ENCODE measurements around the gene ADCY5. TPM values are rescaled to one million over a fixed set of nuclear protein-coding genes. Genes with fewer than 3 reads are reported as not detected.

The ADCY5 gene
- total and polyA plus RNA-seq, 10 donors, result 1.7 to 20.6 (median 11.7) TPM

DNA sequence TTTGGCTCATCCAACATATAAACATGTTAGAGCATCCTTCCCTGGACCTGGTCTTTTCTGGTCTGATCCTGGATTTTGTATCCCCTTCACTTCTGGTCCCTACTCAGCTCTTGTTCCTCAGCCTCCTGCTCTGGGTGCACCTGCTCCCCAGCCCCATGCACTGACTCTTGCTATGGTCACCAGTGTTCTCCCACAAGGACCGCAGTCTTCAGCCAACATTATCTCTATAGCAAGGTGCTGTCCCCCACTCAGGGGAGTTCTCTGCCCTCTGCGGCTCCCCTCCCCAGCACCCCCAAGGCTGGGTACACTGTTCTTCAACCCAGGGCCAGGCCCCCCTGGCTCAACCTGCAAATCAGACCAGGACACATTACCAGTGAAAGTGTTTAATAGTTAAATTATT lies 167.0 kb downstream of the ADCY5 start:
- Histone ChIP-seq H3K4me3 (no peak overlapping the region), H3K27ac (no peak overlapping the region), H3K36me3 (peaks cover 0 to 48% (median 0%) of the 10 kb centered on the region in 6 donors), H3K9me3 (no peaks in the 10 kb centered on the region), H3K27me3 (replicated peaks in 1 of 7) (no peaks in the 10 kb centered on the region), H3K4me1 (peaks cover 0 to 4% (median 0%) of the 10 kb centered on the region in 6 donors)
- 92 to 100% (median 95%) methylated on average over 2 of the region's 2 CpGs for WGBS, 5 donors
- intact Hi-C loops (cut with DNase I; ENCODE audit: low total_unique reads), result no loop called here
- TF ChIP-seq POLR2A (IDR thresholded peaks at IDR 0.05), result no peak
- TF ChIP-seq, protein P1, sequence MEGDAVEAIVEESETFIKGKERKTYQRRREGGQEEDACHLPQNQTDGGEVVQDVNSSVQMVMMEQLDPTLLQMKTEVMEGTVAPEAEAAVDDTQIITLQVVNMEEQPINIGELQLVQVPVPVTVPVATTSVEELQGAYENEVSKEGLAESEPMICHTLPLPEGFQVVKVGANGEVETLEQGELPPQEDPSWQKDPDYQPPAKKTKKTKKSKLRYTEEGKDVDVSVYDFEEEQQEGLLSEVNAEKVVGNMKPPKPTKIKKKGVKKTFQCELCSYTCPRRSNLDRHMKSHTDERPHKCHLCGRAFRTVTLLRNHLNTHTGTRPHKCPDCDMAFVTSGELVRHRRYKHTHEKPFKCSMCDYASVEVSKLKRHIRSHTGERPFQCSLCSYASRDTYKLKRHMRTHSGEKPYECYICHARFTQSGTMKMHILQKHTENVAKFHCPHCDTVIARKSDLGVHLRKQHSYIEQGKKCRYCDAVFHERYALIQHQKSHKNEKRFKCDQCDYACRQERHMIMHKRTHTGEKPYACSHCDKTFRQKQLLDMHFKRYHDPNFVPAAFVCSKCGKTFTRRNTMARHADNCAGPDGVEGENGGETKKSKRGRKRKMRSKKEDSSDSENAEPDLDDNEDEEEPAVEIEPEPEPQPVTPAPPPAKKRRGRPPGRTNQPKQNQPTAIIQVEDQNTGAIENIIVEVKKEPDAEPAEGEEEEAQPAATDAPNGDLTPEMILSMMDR (IDR thresholded peaks at IDR 0.05 in 8 of 11, conservative IDR thresholded peaks at IDR 0.05 in 3 of 11), result no peak
- no peak for TF ChIP-seq POLR2AphosphoS5 (IDR thresholded peaks at IDR 0.05)
- no peak for DNase-seq

DNA sequence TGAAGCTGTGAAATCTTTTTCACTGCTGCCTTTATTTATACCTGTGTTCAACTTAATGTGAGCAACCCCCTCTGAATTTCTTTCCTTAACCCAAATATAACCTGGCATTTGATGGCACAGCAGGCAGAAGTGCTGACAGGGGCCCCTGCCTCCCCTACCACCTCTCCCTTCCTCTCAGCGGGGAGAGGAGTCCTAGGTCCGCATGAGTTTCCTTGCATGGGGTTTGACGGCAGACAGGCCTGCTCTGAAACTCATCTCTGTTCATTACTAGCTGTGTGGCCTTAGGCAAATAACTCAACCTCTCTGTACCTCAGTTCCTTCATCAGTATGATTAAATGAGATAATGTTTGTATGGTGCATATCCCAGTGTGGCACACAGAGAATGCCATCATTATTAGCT lies 167.5 kb downstream of the ADCY5 start:
- DNase-seq, result no peak
- no peak for TF ChIP-seq POLR2A (IDR thresholded peaks at IDR 0.05)
- TF ChIP-seq POLR2AphosphoS5 (IDR thresholded peaks at IDR 0.05), result no peak
- TF ChIP-seq, protein P1 (IDR thresholded peaks at IDR 0.05 in 8 of 11, conservative IDR thresholded peaks at IDR 0.05 in 3 of 11), result no peak
- Histone ChIP-seq H3K9me3 (no peaks in the 10 kb centered on the region), H3K4me3 (no peak overlapping the region), H3K27ac (no peak overlapping the region), H3K4me1 (peaks cover 0 to 4% (median 0%) of the 10 kb centered on the region in 6 donors), H3K27me3 (replicated peaks in 1 of 7) (no peaks in the 10 kb centered on the region), H3K36me3 (peaks cover 0 to 48% (median 0%) of the 10 kb centered on the region in 6 donors)
- 82 to 100% (median 95%) methylated on average over 3 of the region's 3 CpGs for WGBS, 5 donors
- intact Hi-C loops (cut with DNase I; ENCODE audit: low total_unique reads), result no loop called here

DNA sequence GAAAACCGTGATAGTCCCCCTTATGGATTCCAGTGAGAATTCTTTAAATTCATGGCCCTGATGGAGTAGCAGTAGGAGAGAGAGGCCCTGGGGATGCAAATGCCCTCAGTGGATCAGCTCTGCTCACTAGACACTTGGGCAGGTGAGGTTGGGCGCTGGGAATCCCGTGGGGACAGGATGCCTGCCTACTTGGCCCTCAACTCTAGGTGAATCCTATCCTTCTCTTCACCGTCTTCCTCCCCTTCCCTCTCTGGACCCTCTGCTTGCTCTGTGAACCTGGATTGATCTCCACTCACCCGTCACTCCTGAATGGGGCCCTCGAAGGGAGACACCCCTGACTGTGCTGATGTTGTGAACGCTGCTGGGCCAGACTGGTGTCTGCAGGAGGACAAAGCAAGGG lies 169.8 kb downstream of the ADCY5 start:
- no peaks in the 10 kb centered on the region for H3K9me3 ChIP-seq
- TF ChIP-seq, protein P1 (IDR thresholded peaks at IDR 0.05 in 8 of 11, conservative IDR thresholded peaks at IDR 0.05 in 3 of 11), result no peak
- TF ChIP-seq POLR2AphosphoS5 (IDR thresholded peaks at IDR 0.05) (no peak), POLR2A (IDR thresholded peaks at IDR 0.05) (no peak)
- H3K4me1 ChIP-seq, result peaks cover 0 to under 1% (median 0%) of the 10 kb centered on the region in 6 donors
- intact Hi-C loops (cut with DNase I; ENCODE audit: low total_unique reads), result no loop called here
- WGBS, 5 donors, result 77 to 90% (median 81%) methylated on average over 7 of the region's 7 CpGs
- DNase-seq, result no peak
- H3K27me3 ChIP-seq (replicated peaks in 1 of 7), result no peaks in the 10 kb centered on the region
- H3K4me3 ChIP-seq, result no peak overlapping the region
- H3K36me3 ChIP-seq, result peaks cover 0 to 29% (median 0%) of the 10 kb centered on the region in 6 donors
- H3K27ac ChIP-seq, result no peak overlapping the region

DNA sequence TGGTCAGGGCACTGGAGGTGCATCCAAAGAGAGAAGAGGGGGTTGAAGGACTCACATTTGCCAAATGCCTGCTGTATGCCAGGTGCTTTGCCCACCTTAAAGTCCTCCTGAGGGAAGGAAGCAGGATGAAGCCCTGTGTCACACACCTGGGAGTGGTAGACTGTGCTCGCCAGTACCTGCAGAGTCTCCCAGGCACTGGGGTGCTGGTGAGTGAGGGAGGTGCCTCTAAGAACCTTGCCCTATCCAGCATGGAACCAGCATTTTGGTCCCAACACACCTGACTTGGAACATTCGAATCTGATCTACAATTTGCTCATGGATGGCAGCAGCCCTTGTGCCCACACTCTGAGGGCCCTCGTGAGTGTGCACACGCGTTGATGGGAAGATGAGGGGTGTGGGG lies 170.4 kb downstream of the ADCY5 start:
- Histone ChIP-seq H3K27me3 (replicated peaks in 1 of 7) (no peaks in the 10 kb centered on the region), H3K4me1 (no peaks in the 10 kb centered on the region), H3K36me3 (peaks cover 0 to 27% (median 0%) of the 10 kb centered on the region in 6 donors), H3K4me3 (no peak overlapping the region), H3K9me3 (no peaks in the 10 kb centered on the region), H3K27ac (no peak overlapping the region)
- intact Hi-C loops (cut with DNase I; ENCODE audit: low total_unique reads), result no loop called here
- TF ChIP-seq POLR2A (IDR thresholded peaks at IDR 0.05) (no peak), POLR2AphosphoS5 (IDR thresholded peaks at IDR 0.05) (no peak)
- TF ChIP-seq, protein P1 (IDR thresholded peaks at IDR 0.05 in 8 of 11, conservative IDR thresholded peaks at IDR 0.05 in 3 of 11), result no peak
- WGBS, 5 donors, result 86 to 95% (median 91%) methylated on average over 4 to 5 of the region's 5 CpGs
- no peak for DNase-seq

Data from spleen (tissue), 11 donors.